HG03060 (cell line): Measurements from ENCODE around the gene FAM222B.
"Not testable (repeated sequence)": the region's sequence is repeated elsewhere in the genome, so short reads cannot be mapped to it uniquely, and the experiment has no call there.

Experiments used
- ATAC-seq: cut with Tn5 transposase; IDR thresholded peaks from one replicate; pipeline ENCODE4 v1.9.1; 2021; ENCODE audit warnings: low read depth, moderate number of reproducible peaks; ENCODE audit not compliant: unreplicated experiment

Gene FAM222B

DNA sequence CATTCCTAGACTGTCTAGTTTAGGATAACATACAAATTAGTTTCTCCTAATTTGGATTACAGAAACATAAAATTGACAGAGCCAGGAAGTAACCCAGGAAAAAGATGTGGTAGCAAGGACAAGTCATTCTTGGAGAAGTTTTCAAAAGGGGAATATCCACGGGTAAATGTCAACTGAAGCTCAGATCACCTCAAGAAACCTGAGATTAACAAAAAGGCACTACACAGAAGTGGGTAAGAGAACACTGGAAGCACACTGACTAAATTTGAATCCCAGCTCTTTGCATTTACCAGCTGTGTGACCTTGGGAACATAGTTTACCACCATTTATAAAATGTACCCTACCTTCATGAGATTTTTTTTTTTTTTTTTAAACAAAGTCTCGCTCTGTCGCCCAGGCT lies 59.4 kb downstream of the FAM222B start:
- no peak for ATAC-seq

- ATAC-seq, result not testable (repeated sequence)
Measured at GRCh38 chr17:28779601-28780000, 63.0 kb downstream of the FAM222B start.

DNA sequence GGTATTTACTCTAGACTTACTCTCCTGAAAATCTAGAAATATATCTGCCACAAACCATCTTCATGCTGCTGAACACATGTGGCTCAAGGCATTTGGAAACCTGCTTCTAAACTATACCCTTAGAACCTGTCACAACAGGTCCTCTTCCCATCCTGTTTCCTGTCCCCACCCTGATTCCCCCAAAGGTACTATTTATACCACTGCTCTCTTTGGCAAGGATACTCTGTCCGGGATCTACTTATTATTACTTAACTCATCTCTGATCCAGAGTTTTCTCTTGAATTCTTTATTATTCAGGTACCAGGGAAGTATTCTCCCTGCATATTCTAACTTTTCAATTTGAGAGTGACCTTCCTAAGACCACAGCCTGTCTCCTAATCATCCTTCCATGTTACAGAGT lies 65.4 kb downstream of the FAM222B start:
- no peak for ATAC-seq

GRCh38 chr17:28774206-28774605 lies 68.4 kb downstream of the FAM222B start:
- no peak for ATAC-seq

- no peak for ATAC-seq
Measured at GRCh38 chr17:28773736-28774135, 68.9 kb downstream of the FAM222B start.

GRCh38 chr17:28765038-28765437 lies 77.6 kb downstream of the FAM222B start:
- no peak for ATAC-seq

DNA sequence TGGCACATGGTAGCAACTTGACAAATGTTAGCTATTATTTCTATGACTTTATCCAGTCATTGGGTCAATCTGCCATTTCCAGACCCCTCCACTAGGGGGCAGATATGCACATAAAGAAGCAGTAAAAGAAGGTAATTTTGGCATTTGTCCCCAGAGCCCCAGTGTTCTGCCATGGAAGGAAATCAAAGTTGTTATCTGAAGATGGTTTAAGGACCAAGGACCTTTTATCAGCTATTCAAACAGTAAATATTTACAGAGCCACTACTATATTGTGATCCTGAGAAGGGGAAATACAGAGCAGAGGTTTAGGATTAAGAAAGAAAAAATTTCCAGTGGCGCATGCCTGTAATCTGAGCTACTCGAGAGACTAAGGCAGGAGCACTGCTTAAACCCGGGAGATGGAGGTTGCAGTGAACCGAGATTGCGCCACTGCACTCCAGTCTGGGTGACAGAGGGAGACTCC lies 78.8 kb downstream of the FAM222B start:
- ATAC-seq, result no peak

DNA sequence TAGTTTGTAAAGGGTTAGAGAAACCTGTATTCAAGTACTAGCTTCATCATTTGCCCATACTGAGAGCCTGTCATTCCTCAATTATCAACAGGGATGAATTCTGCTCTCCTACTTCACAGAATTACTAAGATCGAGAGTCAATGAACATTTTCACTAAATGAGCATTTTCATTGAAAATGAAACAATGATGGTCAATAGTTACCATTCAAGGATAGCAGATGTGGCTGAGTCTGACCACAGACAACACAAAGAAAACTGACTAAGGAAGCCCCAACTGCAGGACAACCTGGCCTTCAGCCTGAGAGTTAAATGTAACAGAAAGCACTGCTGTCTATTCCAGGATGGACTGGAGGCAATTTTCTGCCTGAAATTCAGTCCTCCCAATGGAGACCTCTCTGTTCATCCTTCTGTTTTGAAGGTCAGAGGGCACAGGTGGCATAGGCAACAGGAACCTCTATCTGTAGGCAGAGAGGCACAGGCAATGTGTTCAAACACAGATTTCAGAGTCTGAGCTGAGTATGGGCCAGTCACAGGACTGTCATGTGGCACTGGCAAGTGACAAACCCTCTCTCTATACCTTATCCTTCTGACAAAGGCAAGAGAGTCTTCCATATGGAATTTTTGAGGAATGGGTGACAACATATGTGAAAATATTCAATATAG lies 79.3 kb downstream of the FAM222B start:
- ATAC-seq, result no peak

- ATAC-seq, result no peak
Measured at GRCh38 chr17:28760601-28761562, 81.7 kb downstream of the FAM222B start.

- no peak for ATAC-seq
Measured at GRCh38 chr17:28759256-28759865, 83.2 kb downstream of the FAM222B start.

DNA sequence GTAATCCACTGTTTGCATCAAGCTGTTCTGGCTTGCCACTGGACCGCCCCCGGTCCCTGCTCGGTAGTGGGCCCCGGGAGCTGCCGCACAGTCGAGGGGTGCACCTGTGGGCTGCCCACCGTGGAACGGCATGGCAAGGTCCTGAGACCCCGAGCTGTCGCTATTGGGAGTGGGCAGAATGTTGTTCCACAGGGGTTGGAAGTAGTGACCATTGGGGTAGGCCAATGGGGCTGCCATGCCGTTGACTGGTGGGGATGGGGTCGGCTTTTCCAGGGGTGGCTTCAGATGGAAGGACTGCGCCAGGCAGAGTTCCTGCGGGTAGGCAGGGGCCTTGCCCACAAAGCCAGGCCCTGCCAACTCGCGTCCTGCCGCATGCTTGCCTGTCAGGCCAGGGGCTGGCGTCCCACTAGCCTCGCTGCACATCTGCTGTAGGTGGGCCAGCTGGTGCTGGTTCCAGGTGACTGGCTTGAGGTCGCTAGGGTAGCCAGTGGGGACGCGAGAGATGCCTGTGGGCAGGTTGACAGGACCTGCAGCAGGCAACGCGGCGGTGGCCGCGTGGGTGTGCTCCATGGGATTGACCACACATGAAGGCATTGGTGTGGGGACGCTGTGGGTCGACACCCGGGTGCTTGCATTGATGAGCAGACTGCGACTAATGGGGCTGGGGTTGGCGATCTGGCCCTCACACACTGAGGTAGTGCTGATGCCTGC lies 84.0 kb downstream of the FAM222B start:
- no peak for ATAC-seq

DNA sequence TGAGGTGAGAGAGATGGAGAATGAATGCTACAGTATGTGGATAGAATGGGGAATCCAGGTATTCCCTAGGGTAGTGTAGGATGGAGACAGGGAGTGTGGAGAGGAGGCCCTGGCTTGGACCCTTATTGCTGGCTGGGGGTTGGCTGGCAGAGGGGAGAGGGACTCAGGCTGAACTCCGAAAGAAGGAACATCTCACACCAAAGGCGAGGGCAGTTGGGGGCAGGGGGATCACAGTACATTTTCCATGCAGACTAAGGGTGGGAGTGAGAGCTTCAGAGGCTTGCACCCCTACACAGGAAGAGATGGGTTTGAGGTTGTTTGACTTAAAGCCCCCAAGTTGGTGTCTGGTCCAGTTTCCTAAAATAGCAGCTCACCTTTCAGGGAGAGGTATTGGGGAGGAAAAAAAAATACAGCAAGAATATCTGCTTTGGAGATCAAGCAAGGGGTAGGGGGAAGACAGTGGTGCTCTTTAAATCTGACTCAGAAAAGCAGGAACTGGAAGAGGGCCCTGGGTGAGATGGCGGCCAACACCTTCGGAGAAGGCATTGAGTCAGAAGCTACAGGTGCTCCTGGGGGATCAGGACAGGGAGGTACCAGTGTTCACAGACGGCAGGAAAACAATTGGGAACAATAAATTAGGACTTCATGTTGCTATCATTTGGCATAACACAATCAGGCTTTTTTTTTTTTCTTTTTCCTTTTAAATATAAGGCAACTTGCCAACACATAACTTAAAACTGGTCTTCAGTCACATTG lies 86.4 kb downstream of the FAM222B start:
- no peak for ATAC-seq

- ATAC-seq, result no peak
Measured at GRCh38 chr17:28755486-28755885, 87.1 kb downstream of the FAM222B start.

- ATAC-seq, result no peak
Measured at GRCh38 chr17:28751600-28752366, 90.8 kb downstream of the FAM222B start.

DNA sequence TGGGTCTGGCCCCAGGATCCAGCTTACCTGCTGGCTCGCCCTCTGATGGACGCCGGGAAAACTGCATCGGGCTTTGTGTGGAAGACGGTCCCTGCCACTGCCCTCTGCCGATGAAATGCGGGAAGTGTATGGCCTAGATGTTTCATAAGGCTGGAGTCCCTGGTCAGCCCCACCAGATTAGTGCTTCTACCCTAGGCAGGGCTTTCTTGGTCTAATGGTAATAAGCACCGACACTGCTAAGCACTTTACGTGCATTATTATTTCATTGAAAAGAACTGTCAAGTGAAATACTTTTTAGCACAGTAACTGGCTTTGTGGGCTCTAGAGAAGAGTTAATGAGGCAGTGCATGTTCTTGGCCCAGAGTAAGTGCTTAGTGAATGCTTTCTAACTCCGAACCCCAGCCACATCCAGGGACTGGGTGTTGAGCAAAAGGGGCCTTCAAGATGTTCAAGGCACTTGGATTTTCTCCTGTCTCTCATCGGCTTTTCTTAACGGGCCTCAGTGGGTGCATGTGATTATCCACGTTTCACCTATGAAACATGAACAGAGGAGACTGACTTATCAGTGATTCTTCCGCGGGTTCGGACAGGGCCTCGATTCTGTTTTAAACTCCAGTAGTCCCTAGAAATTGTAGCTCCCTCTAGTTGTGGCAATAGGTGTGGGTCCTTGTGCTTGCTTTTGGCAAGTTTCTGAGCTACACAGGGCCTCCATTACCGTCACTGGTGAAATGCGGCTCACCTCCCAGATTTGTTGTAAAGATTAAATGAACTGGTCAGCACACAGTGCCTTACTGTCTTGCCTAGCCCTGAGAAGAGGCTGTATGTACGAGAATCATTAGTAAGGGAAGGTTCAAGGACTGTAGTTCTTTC lies 92.2 kb downstream of the FAM222B start:
- ATAC-seq, result peak; percentile 58

DNA sequence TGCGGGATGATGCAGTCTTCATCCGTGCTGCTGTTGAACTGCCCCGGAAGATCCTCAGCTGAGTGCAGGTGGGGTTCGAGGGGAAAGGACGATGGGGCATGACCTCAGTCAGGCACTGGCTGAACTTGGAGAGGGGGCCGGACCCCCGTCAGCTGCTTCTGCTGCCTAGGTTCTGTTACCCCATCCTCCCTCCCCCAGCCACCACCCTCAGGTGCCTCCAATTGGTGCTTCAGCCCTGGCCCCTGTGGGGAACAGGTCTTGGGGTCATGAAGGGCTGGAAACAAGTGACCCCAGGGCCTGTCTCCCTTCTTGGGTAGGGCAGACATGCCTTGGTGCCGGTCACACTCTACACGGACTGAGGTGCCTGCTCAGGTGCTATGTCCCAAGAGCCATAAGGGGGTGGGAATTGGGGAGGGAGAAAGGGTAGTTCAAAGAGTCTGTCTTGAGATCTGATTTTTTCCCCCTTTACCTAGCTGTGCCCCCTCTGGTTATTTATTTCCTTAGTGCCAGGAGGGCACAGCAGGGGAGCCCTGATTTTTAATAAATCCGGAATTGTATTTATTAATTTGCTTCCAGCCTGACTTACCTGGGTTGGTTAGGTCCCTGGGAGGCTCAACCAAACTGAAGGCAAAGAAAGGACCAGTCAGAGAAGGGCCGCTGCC lies 92.9 kb downstream of the FAM222B start:
- ATAC-seq, result no peak

DNA sequence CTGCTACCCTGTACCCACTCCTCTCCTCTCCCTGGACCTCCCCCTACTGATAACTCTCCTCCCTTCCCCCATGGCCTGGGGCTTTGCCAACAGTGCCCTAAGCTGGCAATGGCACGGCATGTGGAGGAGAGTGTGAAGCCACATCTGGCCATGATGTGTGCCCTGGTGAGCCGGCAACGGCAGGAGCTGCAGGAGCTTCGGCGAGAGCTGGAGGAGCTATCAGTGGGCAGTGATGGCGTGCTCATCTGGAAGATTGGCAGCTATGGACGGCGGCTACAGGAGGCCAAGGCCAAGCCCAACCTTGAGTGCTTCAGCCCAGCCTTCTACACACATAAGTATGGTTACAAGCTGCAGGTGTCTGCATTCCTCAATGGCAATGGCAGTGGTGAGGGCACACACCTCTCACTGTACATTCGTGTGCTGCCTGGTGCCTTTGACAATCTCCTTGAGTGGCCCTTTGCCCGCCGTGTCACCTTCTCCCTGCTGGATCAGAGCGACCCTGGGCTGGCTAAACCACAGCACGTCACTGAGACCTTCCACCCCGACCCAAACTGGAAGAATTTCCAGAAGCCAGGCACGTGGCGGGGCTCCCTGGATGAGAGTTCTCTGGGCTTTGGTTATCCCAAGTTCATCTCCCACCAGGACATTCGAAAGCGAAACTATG lies 93.6 kb downstream of the FAM222B start:
- no peak for ATAC-seq
